Epithelial cell of proximal tubule (primary cell): ENCODE results near the gene CPLX3. TPM values are rescaled to one million over a fixed set of nuclear protein-coding genes. Genes with fewer than 3 reads are reported as not detected.

Source experiments
- DNase-seq: peaks from one replicate; pipeline ENCODE4 v3.0.0-alpha.2; 2011; ENCODE audit warnings: low read depth
- H3K4me3 ChIP-seq: 2 replicates; pipeline ENCODE4 v1.5.1; 2011; ENCODE audit warnings: low read depth, mild to moderate bottlenecking, low read length
- CTCF ChIP-seq: conservative IDR thresholded peaks from 2 replicates; pipeline ENCODE4 v1.5.1; 2012; ENCODE audit warnings: low read depth, mild to moderate bottlenecking, low read length
- total RNA-seq: library from RNA; depleted of rRNA; stranded (reverse); fragments of >200 nt; gene quantifications from 2 replicates; pipeline ENCODE4 v1.2.3, GENCODE V29; 2015

The CPLX3 gene
- total RNA-seq, 1 donor from 2014 or later: not detected

GRCh38 chr15:74828835-74829234 lies 2.4 kb downstream of the CPLX3 start:
- no peak for DNase-seq
- no peak overlapping the region for H3K4me3 ChIP-seq
- no peak for TF ChIP-seq CTCF

- H3K4me3 ChIP-seq: no peak overlapping the region
- no peak for DNase-seq
- TF ChIP-seq CTCF: no peak
Observed at GRCh38 chr15:74829486-74829885, 3.1 kb downstream of the CPLX3 start.

- DNase-seq: no peak
- H3K4me3 ChIP-seq: no peak overlapping the region
- no peak for TF ChIP-seq CTCF
Observed at GRCh38 chr15:74829991-74830390, 3.6 kb downstream of the CPLX3 start.

- no peak for DNase-seq
- no peak for TF ChIP-seq CTCF
- no peak overlapping the region for H3K4me3 ChIP-seq
Observed at GRCh38 chr15:74830868-74831267, 4.4 kb downstream of the CPLX3 start.

- H3K4me3 ChIP-seq: no peak overlapping the region
- no peak for DNase-seq
- TF ChIP-seq CTCF: no peak
Observed at GRCh38 chr15:74831813-74832495, 5.5 kb downstream of the CPLX3 start.

- no peak for TF ChIP-seq CTCF
- no peak for DNase-seq
- no peak overlapping the region for H3K4me3 ChIP-seq
Observed at GRCh38 chr15:74832826-74833225, 6.4 kb downstream of the CPLX3 start.
